OCI-M2 (cell line): ENCODE results near the gene PRAMEF9.
"Not testable (repeated sequence)": the region's sequence is repeated elsewhere in the genome, so short reads cannot be mapped to it uniquely, and the experiment has no call there.

Source experiments
- DNase-seq: peaks from one replicate; lab custom pipeline; 2025; ENCODE audit not compliant: unreplicated experiment; lab: John Stamatoyannopoulos, UW

The PRAMEF9 gene

DNA sequence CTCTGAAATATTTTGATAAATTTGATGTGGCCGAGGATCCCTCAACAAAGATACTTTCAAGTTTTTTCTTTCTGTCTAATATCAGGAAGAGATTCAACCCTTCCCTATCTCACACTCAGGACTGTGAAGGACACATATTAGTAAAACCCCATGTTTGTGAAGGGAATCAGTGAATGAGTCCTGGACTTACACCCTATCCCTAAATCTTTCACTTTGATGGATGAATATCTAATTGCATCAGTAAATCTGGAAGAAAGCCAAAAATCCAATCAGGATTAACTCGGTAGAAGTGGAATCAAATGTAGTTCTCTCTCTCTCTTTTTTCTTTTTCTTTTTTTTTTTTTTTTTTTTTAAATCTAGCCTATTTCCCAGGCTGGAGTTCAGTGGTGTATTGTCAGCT is at the start of gene PRAMEF9:
TSS of gene PRAMEF9 (plus strand) at position 301 of the 400 bp plus-strand sequence. CDS start 3,433 bp downstream, outside the sequence.
- not testable (repeated sequence) for DNase-seq

GRCh38 chr1:13155909-13156308 is 15.7 kb upstream of the PRAMEF9 start, which contains the start of gene PRAMEF26:
Gene PRAMEF26, minus strand, starts transcription at chr1:13156009. Its CDS starts 2,914 bp downstream, at chr1:13153095.
- not testable (repeated sequence) for DNase-seq

- DNase-seq: not testable (repeated sequence)
Observed at GRCh38 chr1:13165531-13165930, 6.1 kb upstream of the PRAMEF9 start, which contains the start of gene HNRNPCL4. Gene HNRNPCL4, minus strand, starts transcription at chr1:13165631. Its CDS starts 164 bp downstream, at chr1:13165467.

DNA sequence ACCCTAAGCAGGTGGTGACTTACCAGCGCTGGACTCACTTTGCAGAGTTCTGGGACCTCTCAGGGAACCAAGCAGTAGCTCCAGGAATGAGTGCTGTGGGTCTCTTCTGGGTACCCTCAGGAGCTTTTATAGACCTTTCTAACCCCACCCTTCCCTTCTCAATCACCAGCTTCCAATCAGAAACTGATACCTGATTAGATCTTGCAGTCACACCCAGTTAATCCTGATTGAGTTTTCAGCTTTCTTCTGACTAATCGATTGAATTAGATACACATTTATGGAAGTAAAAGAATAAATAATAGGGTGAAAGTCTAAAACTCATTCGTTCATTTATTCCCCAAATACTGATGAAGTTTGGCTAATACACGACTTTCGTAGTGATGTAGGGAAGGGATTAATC is 29.7 kb downstream of the PRAMEF9 start, which contains the start of gene PRAMEF13:
TSS of gene PRAMEF13 (minus strand) at position 101 of the 400 bp plus-strand sequence. CDS start 1,820 bp downstream, outside the sequence.
- not testable (repeated sequence) for DNase-seq

DNA sequence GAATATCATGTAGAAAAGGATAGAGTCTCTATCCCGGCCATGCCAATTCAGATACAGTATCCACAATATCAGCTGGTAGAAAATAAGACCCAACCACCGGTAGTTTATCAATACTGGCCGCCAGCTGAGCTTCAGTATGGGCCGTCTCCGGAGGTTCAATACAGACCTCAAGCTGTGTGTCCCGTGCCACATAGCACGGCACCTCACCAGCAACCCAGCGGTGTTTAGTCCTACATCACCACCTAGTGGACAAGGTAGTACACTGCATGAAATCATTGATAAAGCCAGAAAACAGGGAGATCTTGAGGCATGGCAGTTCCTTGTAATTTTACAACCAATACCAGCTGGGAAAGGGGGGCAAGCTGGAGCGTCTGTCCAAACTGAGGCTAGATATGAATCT is 37.1 kb downstream of the PRAMEF9 start:
- DNase-seq: not testable (repeated sequence)

- not testable (repeated sequence) for DNase-seq
Observed at GRCh38 chr1:13216619-13217018, 45.0 kb downstream of the PRAMEF9 start.

GRCh38 chr1:13219203-13219602 is 47.6 kb downstream of the PRAMEF9 start:
- DNase-seq: not testable (repeated sequence)

DNA sequence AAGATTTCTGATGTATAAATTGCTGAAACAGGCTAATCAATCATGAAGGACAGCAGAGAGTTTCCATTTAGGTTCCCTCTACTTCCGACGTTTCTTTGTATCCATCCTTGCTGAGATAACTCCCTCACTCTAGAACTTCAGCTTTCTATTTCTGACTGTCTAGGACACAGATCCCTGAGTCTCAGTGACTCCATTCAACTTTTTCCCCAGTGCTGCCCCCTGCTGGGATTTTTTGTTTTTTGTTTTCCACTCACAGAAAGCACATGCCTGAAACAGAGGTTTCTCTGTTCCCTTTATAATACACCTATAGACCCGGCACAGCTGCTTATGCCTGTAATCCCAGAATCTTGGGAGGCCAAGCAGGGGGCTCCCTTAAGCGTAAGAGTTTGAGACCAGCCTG is 51.1 kb downstream of the PRAMEF9 start:
- DNase-seq: not testable (repeated sequence)

- DNase-seq: no peak
Observed at GRCh38 chr1:13224480-13225060, 52.9 kb downstream of the PRAMEF9 start.

GRCh38 chr1:13225675-13226204 is 54.1 kb downstream of the PRAMEF9 start, which contains the start of gene PRAMEF18:
Gene PRAMEF18, minus strand, starts transcription at chr1:13226154. Its CDS starts 48 bp downstream, at chr1:13226106.
- DNase-seq: not testable (repeated sequence)

GRCh38 chr1:13227271-13228055 is 55.8 kb downstream of the PRAMEF9 start:
- DNase-seq: not testable (repeated sequence)

- no peak for DNase-seq
Observed at GRCh38 chr1:13228343-13228781, 56.7 kb downstream of the PRAMEF9 start.
